ENCODE measurements around the gene PDE7B. TPM values are rescaled to one million over a fixed set of nuclear protein-coding genes. Genes with fewer than 3 reads are reported as not detected.
"Not testable (repeated sequence)": the region's sequence is repeated elsewhere in the genome, so short reads cannot be mapped to it uniquely, and the experiment has no call there.

The PDE7B gene
- total RNA-seq, 4 donors from 2014 or later, result 1.4 to 11.6 (median 3.5) TPM

- no peak overlapping the region for H3K27ac ChIP-seq
- no peaks in the 10 kb centered on the region for H3K36me3 ChIP-seq
- H3K9me3 ChIP-seq, result no peaks in the 10 kb centered on the region
- no peak for DNase-seq
- no peak overlapping the region for H3K4me3 ChIP-seq
- no peaks in the 10 kb centered on the region for H3K27me3 ChIP-seq
- H3K4me1 ChIP-seq, result no peaks in the 10 kb centered on the region
- TF ChIP-seq POLR2A (IDR thresholded peaks at IDR 0.05), result no peak
- TF ChIP-seq CTCF (IDR thresholded peaks at IDR 0.05), result no peak
These were observed 7.4 kb downstream of the PDE7B start for GRCh38 chr6:135858931-135859330.

GRCh38 chr6:135860361-135860760 is 8.9 kb downstream of the PDE7B start:
- H3K27me3 ChIP-seq, result no peaks in the 10 kb centered on the region
- H3K9me3 ChIP-seq, result no peaks in the 10 kb centered on the region
- TF ChIP-seq POLR2A (IDR thresholded peaks at IDR 0.05) (no peak), CTCF (IDR thresholded peaks at IDR 0.05) (no peak)
- no peaks in the 10 kb centered on the region for H3K36me3 ChIP-seq
- no peaks in the 10 kb centered on the region for H3K4me1 ChIP-seq
- no peak overlapping the region for H3K4me3 ChIP-seq
- DNase-seq, result no peak
- no peak overlapping the region for H3K27ac ChIP-seq

- H3K36me3 ChIP-seq, result no peaks in the 10 kb centered on the region
- H3K4me1 ChIP-seq, result no peaks in the 10 kb centered on the region
- H3K27ac ChIP-seq, result peak overlapping the region in 1 of 4 donors; percentile 33
- no peak for DNase-seq
- no peaks in the 10 kb centered on the region for H3K9me3 ChIP-seq
- no peak overlapping the region for H3K4me3 ChIP-seq
- TF ChIP-seq POLR2A (IDR thresholded peaks at IDR 0.05) (no peak), CTCF (IDR thresholded peaks at IDR 0.05) (no peak)
- H3K27me3 ChIP-seq, result no peaks in the 10 kb centered on the region
These were observed 9.7 kb downstream of the PDE7B start for GRCh38 chr6:135861189-135861588.

GRCh38 chr6:135864929-135865328 is 13.4 kb downstream of the PDE7B start:
- not testable (repeated sequence) for H3K9me3 ChIP-seq, H3K4me1 ChIP-seq, DNase-seq

GRCh38 chr6:135866445-135867123 is 15.1 kb downstream of the PDE7B start:
- DNase-seq, result no peak
- H3K4me3 ChIP-seq, result no peak overlapping the region
- peak overlapping the region in 1 of 4 donors; percentile 21 for H3K27ac ChIP-seq
- H3K27me3 ChIP-seq, result no peaks in the 10 kb centered on the region
- H3K9me3 ChIP-seq, result no peaks in the 10 kb centered on the region
- no peaks in the 10 kb centered on the region for H3K36me3 ChIP-seq
- TF ChIP-seq CTCF (IDR thresholded peaks at IDR 0.05), result no peak
- no peak for TF ChIP-seq POLR2A (IDR thresholded peaks at IDR 0.05)
- H3K4me1 ChIP-seq, result no peaks in the 10 kb centered on the region

More at GRCh38 chr6:135864929-135865328, 13.4 kb downstream of the PDE7B start:
- H3K36me3 ChIP-seq, H3K27ac ChIP-seq, H3K4me3 ChIP-seq, H3K27me3 ChIP-seq: not testable (repeated sequence)

- Histone ChIP-seq H3K27ac (no peak overlapping the region), H3K4me1 (no peaks in the 10 kb centered on the region), H3K4me3 (no peak overlapping the region), H3K27me3 (no peaks in the 10 kb centered on the region), H3K36me3 (no peaks in the 10 kb centered on the region), H3K9me3 (no peaks in the 10 kb centered on the region)
- DNase-seq, result no peak
- no peak for TF ChIP-seq CTCF (IDR thresholded peaks at IDR 0.05)
- no peak for TF ChIP-seq POLR2A (IDR thresholded peaks at IDR 0.05)
These were observed 15.8 kb downstream of the PDE7B start for GRCh38 chr6:135867332-135867731.

Measured in Peyer's patch (tissue), 4 donors.